Stomach (tissue), 4 donors: Measurements from ENCODE around the gene MIF4GD.

Experiments
- CTCF ChIP-seq, 7 experiments: fragments of 450-650 bp in 4 of 7; fragments of 200-600 bp in 3 of 7; sonication (generic) in 3 of 7; IDR thresholded peaks; one replicate each; pipeline ENCODE4 v1.5.1; 2016 to 2019; ENCODE audit warnings: antibody characterized with exemption in 7 of 7, control low read depth in 2 of 7, mild to moderate bottlenecking in 1 of 7
- POLR2A ChIP-seq, 4 donors: fragments of 450-650 bp; IDR thresholded peaks; one replicate each; pipeline ENCODE4 v1.6.1; 2016; ENCODE audit warnings: antibody characterized with exemption in 4 of 4, control low read depth in 2 of 4, mild to moderate bottlenecking in 1 of 4, moderate library complexity in 1 of 4
- POLR2AphosphoS5 ChIP-seq, 3 donors: sonication (generic); formaldehyde crosslinking; IDR thresholded peaks; one replicate each; pipeline ENCODE4 v1.6.1; 2016; ENCODE audit warnings: antibody characterized with exemption in 3 of 3

GRCh38 chr17:75315541-75316243, 44.7 kb upstream of the MIF4GD start:
- no peak for TF ChIP-seq CTCF (IDR thresholded peaks at IDR 0.05)
- no peak for TF ChIP-seq POLR2A (IDR thresholded peaks at IDR 0.05)
- TF ChIP-seq POLR2AphosphoS5 (IDR thresholded peaks at IDR 0.05) = no peak
